ENCODE measurements around the gene ALK.

- no peak for TF ChIP-seq POLR2A (IDR thresholded peaks at IDR 0.05)
- TF ChIP-seq CTCF (IDR thresholded peaks at IDR 0.05), result no peak
Measured at GRCh38 chr2:29272311-29272710, 649.1 kb downstream of the ALK start.
